ENCODE measurements around the gene THSD7B.
"Not testable (repeated sequence)": the region's sequence is repeated elsewhere in the genome, so short reads cannot be mapped to it uniquely, and the experiment has no call there.

The THSD7B gene

DNA sequence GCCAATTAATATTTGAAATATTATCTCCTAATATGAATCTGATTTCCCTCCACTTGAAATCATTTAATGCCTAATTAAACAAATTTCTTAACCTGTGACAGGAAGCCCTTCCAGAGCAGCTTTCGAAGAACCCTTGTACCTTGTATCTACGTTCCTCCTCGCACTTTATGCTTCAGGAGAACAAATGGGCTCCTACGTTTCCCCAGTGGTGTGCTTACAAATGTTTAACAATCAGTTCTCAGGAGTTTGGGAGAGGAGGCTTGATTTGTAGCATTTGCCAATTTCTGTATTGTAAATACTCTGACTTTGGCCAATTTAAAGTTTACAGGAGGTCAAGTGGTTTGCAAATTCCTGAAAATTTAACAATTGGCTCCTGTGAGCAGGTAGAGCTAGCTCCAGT is 327.8 kb downstream of the THSD7B start:
- no peak for TF ChIP-seq ZNF274 (IDR thresholded peaks at IDR 0.05; ENCODE audit: low read depth, low read length)
- no peak overlapping the region for H3K4me3 ChIP-seq (ENCODE audit: low read length)

DNA sequence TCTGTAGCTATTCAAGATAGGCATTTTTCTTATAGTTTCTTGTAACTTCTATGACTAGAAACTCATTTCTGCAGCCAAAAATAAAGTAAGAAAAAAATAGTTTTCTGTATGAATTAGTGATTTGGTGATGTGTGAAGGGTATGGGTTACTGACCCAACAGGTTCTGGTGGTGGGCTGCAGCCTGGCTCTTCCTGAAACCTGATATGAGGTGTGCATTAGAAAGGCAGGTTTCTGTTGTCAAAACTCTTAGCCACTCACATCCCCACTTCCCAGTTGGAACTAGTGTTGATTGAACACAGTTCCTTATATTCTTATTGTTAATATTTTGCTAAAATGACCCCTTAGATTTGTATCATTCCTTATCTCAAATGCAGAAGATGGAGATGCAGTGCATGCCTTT is 330.8 kb downstream of the THSD7B start:
- H3K4me3 ChIP-seq (ENCODE audit: low read length), result no peak overlapping the region
- no peak for TF ChIP-seq ZNF274 (IDR thresholded peaks at IDR 0.05; ENCODE audit: low read depth, low read length)

DNA sequence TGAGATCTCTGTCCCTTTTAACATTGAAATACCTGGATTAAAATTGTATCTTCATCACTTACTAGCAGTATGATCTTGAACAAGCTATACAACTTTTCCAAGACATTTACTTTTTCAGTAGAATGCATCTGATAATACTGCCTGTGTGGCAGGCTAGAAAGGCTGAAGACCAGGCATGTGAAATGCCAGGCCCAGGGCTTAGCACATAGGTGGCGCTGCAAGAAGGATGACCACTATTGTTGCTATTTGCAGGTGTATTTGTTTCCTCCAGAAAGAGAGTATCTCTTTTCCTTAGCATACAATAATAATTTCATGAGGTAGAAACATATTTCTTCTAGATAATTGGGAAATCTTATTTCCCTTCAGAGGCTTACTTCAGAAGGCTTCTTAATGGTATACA is 331.3 kb downstream of the THSD7B start:
- no peak overlapping the region for H3K4me3 ChIP-seq (ENCODE audit: low read length)
- no peak for TF ChIP-seq ZNF274 (IDR thresholded peaks at IDR 0.05; ENCODE audit: low read depth, low read length)

DNA sequence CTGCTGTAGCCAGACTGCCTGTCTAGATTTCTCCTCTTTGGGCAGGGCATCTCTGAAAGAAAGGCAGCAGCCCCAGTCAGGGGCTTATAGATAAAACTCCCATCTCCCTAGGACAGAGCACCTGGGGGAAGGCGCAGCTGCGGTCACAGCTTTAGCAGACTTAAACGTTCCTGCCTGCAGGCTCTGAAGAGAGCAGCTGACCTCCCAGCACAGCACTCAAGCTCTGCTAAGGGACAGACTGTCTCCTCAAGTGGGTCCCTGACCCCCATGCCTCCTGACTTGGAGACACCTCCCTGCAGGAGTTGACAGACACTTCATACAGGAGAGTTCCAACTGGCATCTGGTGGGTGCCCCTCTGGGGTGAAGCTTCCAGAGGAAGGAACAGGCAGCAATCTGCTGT is 336.5 kb downstream of the THSD7B start:
- H3K4me3 ChIP-seq (ENCODE audit: low read length), result not testable (repeated sequence)

DNA sequence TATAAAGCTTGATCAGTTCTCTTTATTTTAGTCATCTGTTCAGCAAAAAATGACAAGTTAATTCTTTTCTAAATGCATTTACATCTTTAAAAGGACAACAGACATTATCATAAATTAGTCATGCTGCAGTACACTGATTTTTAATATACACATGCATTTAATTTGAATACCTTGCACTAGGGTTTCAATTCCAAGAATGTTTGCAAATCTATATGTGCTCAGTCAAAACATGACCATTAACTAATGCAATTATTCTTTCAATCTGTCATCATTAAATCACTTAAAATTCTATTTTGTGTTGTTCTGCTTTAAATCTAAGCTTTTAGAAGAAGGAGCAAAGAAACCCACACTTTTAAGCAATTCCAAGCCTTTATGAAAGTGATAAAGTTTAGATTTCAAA is 342.6 kb downstream of the THSD7B start:
- no peak for TF ChIP-seq ZNF274 (IDR thresholded peaks at IDR 0.05; ENCODE audit: low read depth, low read length)
- no peak overlapping the region for H3K4me3 ChIP-seq (ENCODE audit: low read length)

DNA sequence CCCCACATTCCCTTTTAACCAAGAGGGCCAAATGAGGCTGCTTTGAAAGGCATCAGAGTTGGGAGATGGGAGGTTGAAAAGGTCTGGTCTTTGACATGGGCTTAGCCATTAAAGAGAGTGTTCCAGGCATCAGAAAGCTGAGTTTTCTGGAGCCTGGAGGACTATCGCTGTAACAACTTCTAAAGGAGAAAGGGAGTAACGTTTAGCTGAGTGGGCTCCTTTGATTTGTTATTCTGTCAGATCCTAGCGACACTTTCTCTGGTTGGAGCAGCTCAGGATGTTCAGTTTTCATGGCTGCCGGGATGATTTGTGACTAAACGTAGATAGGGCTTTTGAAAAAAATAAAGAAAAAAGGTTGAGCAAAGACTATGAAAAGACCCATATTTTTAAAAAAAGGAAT is 346.6 kb downstream of the THSD7B start:
- no peak for TF ChIP-seq ZNF274 (IDR thresholded peaks at IDR 0.05; ENCODE audit: low read depth, low read length)

DNA sequence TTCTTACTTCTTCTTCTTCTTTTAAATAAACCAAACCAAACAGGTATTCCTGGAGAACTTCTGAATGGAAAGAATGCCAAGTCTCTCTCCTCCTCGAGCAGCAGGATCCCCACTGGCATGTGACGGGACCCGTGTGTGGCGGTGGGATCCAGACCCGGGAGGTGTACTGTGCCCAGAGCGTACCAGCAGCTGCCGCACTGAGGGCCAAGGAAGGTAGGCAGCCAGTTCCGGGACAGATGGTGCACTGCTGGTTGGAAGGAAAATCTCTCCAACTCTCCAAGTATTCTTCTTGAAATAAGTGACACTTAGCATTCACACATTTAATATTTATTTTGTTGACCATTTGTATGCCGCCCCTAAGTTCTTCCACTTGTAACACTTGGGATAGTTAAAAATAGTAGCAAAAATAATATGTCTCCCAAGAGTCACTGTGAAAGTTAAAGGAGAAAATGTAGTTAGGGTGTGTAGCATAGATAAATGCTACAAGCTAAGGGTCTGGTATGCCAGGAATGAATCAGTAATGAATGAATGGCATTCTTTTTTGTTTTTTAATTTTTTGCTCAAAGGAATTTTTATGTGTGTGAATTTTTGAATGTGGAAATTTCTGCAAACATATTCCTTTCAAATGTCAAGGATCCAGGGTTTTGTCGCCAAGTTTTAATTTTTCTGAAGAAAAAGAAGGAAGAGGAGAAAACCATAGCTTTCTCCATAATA is 349.9 kb downstream of the THSD7B start:
- no peak overlapping the region for H3K4me3 ChIP-seq (ENCODE audit: low read length)
- no peak for TF ChIP-seq ZNF274 (IDR thresholded peaks at IDR 0.05; ENCODE audit: low read depth, low read length)

More for the DNA sequence above, 346.6 kb downstream of the THSD7B start:
- H3K4me3 ChIP-seq (ENCODE audit: low read length), result no peak overlapping the region

DNA sequence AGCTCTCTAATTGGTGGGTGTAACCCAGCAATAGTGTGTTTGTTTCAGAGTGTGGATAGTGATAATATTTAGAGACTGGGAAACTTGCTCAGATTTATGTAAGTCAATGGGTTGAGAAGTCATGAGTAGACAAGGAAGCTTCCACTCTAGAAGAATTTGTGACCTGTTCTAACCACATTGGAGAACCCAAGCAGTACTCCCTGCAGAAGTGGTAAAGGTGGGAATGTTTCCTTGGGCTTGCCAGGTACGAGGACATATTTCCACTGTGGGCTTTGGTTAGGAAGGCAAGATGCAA is 350.4 kb downstream of the THSD7B start:
- TF ChIP-seq ZNF274 (IDR thresholded peaks at IDR 0.05; ENCODE audit: low read depth, low read length), result no peak
- no peak overlapping the region for H3K4me3 ChIP-seq (ENCODE audit: low read length)

DNA sequence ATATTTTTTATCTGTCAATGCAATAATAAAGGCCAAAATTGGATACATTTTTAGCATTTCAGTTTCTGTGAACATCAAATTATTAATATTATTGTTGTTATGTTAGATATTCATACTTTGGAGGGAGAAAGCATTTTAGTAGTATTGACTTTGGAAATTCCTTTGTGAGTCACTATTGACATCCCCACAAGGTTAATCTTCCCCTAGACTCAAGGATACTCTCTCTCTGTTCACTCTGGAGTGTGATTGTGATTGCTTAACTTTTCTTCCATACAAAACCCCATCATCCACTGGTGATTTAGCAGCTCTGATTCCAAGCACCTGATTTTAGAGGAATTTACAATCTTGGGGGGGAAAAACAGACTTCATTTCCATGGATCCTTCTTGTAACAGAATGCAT is 352.0 kb downstream of the THSD7B start:
- TF ChIP-seq ZNF274 (IDR thresholded peaks at IDR 0.05; ENCODE audit: low read depth, low read length), result no peak
- H3K4me3 ChIP-seq (ENCODE audit: low read length), result no peak overlapping the region

DNA sequence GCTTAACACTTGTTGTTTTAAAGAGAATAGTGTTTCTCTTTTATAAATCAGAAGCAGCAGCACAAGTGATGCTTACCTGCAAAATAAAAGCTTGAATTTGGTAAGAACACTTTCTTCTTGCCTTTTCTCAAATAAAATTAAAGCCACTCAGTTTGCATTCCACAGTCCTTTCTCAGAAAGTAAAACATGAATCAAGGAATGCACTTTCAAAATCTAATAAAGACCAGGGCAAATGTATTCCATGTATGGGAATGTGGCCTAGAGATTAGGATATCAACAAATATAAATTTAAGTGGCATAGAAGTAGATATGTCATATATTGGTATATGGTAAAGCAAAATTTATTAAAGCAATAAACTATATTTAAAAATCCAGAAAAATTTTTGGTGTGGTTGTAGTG is 352.8 kb downstream of the THSD7B start:
- H3K4me3 ChIP-seq (ENCODE audit: low read length), result no peak overlapping the region
- no peak for TF ChIP-seq ZNF274 (IDR thresholded peaks at IDR 0.05; ENCODE audit: low read depth, low read length)

DNA sequence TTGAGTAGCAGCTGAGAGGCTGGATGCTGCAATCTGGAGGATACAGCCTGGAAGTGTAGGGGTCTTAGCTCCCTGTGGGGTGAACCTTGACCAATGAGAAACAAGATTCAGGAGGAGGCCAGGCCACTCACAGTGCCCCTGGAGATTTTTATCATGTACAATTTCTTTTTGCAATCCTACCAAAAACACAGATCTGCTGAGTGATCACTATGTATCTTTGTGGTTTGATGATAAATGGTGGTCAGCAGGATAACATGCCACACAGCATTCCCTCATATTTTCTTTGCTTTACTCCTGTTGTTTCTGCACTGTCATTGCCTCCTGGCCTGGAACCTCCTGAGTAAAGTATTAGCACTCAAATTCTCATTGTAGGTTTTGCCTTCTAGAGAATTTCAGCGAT is 357.9 kb downstream of the THSD7B start:
- TF ChIP-seq ZNF274 (IDR thresholded peaks at IDR 0.05; ENCODE audit: low read depth, low read length), result no peak
- no peak overlapping the region for H3K4me3 ChIP-seq (ENCODE audit: low read length)

DNA sequence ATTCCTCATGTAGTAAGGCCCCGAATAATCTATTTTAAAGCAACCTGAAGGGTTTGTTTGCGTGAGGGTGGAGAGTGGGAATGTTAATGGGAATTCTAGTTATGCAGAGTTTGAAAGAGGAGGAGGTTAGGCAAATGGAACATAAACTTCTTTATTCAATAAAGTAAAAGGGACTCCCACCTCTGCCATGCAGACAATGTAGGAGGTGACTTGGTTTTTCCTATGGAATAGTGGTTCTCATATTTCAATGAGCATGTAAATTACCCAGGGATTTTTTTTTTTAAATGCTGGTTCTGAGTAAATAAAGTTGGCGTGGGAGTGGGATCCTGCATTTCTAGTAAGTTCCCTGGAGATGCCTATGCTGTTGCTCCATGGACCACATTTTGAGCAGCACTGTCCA is 367.9 kb downstream of the THSD7B start:
- no peak overlapping the region for H3K4me3 ChIP-seq (ENCODE audit: low read length)
- TF ChIP-seq ZNF274 (IDR thresholded peaks at IDR 0.05; ENCODE audit: low read depth, low read length), result no peak

DNA sequence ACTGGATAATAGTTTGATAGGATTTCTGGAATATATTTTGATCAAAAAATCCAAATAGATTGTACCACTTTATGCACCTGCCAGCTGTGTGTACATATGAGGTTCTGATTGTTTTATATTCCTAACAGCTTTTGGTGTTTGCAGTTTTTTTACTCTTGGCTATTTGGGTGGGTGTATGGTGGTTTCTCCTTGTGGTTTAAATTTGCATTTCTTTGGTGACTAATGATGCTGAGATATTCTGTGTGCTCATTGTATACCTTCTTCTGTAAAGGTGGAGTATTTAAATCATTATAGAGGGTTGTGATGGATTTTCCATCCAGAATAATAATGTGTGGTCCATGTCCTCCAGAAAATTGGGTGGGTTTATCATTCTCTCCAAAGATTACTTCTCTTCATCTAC is 372.9 kb downstream of the THSD7B start:
- no peak for TF ChIP-seq ZNF274 (IDR thresholded peaks at IDR 0.05; ENCODE audit: low read depth, low read length)
- no peak overlapping the region for H3K4me3 ChIP-seq (ENCODE audit: low read length)

DNA sequence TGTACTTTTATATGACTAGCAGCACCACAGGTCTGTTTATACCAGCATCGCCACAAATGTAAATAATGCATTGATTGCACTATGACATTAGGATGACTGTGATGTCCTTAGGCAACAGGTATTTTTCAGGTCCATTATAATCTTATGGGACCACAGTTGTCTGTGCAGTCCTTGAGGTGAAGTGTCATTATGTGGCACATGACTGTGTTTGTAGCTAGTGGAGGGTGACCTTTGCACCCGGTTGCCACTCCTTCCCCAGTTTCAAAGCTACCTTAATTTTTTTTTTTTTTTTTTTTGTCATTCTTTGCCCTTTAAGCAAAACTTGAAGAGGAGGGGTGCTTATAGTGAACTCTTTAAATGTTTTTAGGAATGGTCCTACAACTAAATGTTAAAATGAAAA is 386.4 kb downstream of the THSD7B start:
- no peak overlapping the region for H3K4me3 ChIP-seq (ENCODE audit: low read length)
- TF ChIP-seq ZNF274 (IDR thresholded peaks at IDR 0.05; ENCODE audit: low read depth, low read length), result no peak

DNA sequence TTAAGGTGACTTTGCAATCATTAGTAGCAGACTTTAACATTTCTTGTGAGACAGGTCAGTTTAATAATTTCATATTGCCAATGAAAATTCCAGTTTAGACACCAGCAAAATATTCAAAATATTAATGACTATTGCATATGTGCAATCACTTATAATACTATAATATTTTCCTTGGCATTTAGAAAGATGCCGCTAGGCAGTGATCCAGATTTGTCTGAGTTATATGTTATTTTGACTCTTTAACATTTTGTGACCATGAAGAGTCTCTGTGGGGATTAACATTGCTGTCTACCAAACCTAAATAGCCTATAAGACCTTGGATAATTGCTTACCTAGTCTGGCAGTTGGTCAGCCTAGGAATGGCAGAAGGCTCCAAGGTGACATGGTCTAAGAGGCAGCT is 389.6 kb downstream of the THSD7B start:
- no peak for TF ChIP-seq ZNF274 (IDR thresholded peaks at IDR 0.05; ENCODE audit: low read depth, low read length)
- no peak overlapping the region for H3K4me3 ChIP-seq (ENCODE audit: low read length)

DNA sequence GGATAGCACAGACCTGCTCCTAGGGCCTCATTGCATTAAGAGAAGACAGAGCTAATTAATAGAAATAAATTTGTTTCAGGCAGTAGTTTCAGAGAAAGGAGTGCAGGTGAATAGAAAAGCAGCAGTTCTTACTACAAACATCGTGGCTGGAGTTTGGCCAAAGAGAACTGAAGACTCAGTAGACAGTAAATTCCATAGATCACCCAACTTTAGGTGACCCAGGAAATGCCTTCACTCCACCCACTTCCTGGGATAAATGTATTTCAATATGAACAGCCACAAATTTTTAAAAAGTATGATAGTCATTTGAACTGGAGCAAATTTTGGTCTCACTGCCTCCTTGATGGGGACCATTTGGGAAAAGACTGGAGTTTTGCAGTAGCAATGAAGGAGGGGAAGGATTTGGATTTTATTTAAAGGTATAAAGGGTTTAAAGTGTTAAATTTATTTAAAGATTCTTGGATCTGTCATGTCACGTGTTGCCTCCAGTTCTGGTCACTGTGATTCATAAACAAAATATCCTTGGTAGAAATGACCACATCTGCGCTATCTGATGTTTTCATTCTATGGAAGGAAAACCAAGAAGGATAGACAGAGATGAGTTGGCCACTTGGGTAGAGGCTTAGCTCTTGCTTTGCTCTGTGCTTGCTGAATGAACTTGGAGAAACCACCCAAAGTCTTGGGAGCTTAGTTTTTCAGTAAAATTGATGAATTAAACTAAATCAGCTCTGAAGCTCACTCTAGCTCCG is 390.2 kb downstream of the THSD7B start:
- no peak for TF ChIP-seq ZNF274 (IDR thresholded peaks at IDR 0.05; ENCODE audit: low read depth, low read length)
- no peak overlapping the region for H3K4me3 ChIP-seq (ENCODE audit: low read length)

Measured in GM08714 (cell line).